ENCODE results near the gene ITPR3.

DNA sequence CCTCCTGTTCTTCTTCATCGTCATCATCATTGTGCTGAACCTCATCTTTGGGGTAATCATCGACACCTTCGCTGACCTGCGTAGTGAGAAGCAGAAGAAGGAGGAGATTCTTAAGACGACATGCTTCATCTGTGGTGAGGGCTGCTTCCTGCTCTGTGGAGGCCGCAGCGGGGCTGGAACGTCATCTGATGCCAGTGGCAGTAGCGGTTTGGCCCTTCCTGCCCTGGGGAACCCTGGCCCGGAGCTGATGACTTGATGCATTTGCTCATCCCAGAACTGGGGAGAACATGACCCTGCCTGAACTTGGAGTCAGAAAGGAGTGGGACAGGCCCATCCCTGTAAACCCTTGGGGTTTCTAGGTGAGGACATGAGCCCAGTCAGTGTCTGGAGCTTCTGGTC lies 71.6 kb downstream of the ITPR3 start:
- TF ChIP-seq, protein P1, sequence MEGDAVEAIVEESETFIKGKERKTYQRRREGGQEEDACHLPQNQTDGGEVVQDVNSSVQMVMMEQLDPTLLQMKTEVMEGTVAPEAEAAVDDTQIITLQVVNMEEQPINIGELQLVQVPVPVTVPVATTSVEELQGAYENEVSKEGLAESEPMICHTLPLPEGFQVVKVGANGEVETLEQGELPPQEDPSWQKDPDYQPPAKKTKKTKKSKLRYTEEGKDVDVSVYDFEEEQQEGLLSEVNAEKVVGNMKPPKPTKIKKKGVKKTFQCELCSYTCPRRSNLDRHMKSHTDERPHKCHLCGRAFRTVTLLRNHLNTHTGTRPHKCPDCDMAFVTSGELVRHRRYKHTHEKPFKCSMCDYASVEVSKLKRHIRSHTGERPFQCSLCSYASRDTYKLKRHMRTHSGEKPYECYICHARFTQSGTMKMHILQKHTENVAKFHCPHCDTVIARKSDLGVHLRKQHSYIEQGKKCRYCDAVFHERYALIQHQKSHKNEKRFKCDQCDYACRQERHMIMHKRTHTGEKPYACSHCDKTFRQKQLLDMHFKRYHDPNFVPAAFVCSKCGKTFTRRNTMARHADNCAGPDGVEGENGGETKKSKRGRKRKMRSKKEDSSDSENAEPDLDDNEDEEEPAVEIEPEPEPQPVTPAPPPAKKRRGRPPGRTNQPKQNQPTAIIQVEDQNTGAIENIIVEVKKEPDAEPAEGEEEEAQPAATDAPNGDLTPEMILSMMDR (IDR thresholded peaks at IDR 0.05): no peak
- no peak for TF ChIP-seq POLR2A (IDR thresholded peaks at IDR 0.05)
